NCI-H1105 (cell line): ENCODE results near the gene MICU1.
"Not testable (repeated sequence)": the region's sequence is repeated elsewhere in the genome, so short reads cannot be mapped to it uniquely, and the experiment has no call there.

Experiments
- DNase-seq: peaks from one replicate; lab custom pipeline; 2025; lab: John Stamatoyannopoulos, UW

Gene MICU1

DNA sequence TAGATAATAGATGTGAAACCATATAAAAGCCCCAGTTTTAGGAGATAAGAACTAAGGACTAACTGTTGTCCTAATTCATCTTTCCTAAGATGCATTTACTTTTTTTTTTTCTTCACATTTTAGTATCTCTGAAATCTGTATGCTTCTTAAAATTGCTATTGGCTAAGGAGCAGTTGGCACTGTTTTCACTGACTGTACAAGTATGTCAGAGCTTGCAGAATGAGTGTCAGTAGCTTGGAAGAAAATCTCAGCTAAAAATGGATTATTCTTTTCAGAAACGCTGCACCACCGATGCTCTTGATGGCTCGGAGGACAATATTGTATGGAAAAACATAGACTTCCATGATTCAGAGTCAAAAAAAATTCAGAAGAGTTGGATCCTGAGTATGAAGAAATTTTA lies 180.0 kb downstream of the MICU1 start:
- DNase-seq, result no peak

DNA sequence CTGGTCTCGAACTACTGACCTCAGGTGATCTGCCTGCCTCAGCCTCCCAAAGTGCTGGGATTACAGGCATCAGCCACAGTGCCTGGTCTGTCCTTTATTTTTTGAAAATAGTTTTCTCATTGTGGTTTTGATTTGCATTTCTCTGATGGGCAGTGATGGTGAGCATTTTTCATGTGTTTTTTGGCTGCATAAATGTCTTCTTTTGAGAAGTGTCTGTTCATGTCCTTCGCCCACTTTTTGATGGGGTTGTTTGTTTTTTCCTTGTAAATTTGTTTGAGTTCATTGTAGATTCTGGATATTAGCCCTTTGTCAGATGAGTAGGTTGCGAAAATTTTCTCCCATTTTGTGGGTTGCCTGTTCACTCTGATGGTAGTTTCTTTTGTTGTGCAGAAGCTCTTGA lies 182.9 kb downstream of the MICU1 start:
- not testable (repeated sequence) for DNase-seq

DNA sequence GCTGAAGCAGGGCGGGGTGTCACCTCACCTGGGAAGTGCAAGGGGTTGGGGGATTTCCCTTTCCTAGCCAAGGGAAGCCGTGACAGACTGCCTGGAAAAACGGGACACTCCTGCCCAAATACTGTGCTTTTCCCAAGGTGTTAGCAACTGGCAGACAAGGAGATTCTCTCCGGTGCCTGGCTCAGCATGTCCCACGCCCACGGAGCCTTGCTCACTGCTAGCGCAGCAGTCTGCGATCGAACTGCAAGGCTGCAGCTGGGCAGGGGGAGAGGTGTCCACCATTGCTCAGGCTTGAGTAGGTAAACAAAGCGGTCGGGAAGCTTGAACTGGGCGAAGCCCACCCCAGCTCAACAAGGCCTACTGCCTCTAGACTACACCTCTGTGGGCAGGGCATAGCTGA lies 190.3 kb downstream of the MICU1 start:
- DNase-seq, result no peak

DNA sequence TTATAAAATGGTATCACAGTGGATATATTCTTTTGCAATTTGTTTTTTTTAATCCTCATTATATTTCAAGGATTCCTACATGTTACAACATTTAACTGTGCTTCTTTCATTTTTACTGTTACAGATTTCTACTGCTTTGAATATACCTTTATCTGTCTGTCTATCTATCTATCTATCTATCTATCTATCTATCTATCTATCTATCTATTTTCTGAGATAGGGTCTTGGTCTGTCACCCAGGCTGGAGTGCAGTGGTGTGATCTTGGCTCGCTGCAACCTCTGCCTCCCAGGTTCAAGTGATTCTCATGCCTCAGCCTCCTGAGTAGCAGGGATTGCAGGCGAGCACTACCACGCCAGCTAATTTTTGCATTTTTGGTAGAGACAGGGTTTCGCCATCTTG lies 194.9 kb downstream of the MICU1 start:
- not testable (repeated sequence) for DNase-seq

DNA sequence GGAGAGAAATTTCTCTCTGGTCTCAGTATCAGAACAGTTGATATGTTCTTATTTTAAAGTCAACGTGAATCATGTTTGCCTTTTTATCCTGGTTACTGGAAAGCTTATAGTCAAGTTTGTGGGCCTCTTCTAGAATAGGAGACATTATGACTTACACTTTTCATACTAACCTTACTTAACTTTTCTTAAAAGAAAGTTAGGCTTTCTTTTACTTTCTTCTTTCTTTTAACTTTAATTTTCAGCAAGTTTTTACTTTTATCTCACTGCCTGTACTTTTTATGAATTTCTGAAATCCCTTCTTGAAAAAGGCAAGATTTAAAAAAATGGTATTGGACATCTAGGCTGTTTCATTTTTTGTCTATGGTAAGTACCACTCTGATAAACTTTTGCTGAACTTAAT lies 195.9 kb downstream of the MICU1 start:
- DNase-seq, result no peak

DNA sequence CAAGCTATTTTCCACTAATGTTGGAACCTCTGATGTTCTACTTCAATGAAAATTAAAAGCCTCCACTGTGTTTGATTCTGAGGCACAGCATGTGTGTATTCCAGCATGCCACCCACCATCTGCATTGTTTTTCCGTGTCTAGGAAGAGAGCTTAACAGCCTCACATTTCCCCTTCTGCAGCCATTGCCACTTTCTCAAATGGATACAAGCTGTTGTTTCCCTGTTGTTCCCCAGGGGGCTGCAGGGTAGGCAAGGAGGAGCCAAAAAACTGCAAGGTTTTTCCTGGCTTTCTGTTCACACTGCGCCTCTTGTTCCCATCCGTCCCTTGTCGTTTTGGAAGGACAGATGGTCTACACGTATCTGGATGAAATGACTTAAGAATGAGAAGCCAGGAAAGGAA lies 198.9 kb downstream of the MICU1 start:
- no peak for DNase-seq

DNA sequence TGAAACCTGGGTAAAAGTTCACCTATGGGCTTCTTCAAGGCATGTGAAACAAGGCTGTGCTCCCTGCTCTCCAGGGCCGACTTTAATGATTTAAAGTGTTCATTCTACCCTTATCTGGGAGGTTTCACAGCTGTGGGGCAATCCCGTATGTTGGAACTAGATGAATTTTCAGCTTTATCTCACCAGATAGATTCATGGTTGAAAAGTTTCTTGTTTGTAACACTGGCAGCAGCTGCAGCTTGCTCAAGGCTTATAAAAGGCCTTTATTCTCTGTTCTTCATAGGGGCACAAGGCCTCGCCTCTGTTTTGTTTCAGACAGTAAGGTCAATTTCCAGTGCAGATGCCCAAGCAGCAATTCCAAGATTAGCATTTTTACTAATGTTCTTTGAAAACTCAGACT lies 200.7 kb downstream of the MICU1 start:
- no peak for DNase-seq

DNA sequence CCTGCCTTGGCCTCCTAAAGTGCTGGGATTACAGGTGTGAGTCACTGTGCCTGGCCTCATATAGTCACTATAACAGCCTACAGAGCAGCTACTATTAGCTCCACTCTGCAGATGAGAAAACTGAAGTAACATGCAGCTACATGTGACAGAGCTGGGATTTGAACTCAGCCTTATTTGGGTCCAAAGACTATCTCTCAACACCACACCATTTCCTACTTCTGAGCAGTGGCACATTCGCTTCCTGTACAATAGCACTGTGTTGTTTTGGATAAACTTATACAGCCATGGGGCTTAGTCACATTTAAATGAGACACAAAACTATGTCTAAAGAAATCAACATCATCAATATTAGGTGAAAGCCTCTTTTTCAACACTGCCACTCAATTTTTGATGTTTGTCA lies 201.3 kb downstream of the MICU1 start:
- DNase-seq, result no peak

DNA sequence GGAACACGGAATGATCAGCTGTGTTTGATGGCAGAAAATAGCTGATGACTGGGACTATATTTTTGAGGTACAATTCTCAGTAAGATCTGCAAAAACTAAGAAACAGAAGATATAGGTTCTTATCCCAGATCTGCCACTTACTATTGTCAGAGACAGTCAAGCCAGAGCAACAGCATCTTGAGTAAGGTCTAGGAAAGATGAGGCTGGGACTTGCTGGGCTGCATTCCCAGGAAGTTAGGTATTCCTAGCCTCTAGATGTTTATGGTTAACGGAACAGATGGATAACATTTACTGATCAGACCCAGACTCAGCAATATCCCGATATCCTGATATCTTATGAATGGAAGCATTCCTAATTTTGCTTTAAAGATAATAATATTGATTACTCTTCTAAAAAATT lies 202.5 kb downstream of the MICU1 start:
- DNase-seq, result no peak

DNA sequence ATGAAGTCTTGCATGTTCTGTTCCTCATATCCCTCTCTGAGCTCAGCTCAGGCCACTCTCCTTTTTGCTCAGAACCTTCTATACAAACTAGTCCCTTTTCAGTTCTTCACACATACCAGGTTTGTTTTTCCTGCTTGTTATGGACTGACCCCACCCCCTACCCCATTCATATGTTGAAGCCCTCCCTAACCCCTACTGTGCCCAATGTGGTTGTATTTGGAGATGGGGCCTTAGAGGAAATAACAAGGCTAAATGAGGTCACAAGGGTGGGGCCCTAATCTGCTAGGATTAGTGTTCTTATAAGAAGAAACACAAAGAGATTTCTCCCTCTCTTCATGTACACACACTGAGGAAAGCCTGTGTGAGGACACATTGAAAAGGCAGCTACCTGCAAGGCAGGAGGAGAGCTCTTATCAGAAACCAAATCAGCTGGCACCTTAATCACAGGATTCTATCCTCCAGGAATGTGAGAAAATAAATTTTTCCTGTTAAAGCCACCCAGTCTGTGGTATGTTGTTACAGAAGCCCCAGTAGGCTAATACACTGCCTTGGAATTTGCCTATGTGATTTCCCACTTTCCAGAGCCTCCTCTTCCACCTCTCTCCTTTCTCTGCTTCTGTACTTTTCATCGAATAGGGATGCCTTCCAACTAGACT lies 203.9 kb downstream of the MICU1 start:
- DNase-seq, result no peak

DNA sequence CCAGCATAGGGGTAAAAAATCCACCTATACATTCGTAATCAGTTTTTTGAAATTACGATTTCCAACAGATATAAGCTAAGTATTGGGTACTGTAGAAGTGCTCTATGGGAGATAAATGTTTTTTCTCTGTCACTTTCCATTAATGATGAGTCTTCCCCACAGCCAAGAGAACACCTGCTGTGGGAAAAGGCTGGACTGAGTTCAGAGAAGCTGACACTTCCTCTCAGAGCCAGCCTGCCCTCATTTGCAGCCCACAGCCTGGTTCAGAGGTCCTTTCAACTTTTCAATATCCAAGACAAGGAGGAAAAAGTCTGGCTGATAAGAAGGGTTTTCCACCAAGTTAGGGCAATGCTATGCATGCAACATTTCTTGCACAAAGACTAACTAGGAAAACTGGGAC lies 206.6 kb downstream of the MICU1 start:
- DNase-seq, result no peak

DNA sequence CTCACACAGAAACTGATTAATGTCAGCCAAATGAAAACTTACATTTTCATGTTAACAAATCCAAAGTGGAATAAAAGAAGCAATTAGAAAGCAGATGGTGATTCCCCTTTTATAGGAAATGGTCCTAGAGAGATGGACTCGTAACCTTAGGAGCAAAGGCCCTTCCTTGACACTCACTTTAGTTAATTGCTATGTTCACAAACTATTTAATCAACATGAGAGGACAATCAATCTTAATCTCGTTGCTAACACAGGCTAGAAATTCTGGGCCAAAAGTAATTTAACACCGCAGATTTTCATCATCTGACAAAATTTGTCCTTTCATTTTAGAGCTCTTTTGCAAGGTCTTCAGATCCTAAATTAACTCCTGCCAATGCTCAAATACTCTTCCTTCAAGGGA lies 207.2 kb downstream of the MICU1 start:
- DNase-seq, result no peak

DNA sequence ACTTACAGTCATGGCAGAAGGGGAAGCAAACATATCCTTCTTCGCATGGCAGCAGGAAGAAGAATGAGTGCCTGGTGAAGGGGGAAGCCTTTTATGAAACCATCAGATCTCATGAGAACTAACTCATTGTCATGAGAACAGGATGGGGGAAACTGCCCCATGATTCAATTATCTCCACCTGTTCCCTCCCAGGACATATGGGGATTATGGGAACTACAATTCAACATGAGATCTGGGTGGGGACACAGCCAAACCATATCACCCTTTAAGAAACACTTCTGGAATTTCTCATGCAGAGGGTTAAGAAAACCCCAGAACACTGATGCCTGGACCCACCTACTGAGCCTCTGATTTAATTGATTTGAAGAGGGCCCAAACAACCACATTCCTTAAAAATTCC lies 207.9 kb downstream of the MICU1 start:
- no peak for DNase-seq

DNA sequence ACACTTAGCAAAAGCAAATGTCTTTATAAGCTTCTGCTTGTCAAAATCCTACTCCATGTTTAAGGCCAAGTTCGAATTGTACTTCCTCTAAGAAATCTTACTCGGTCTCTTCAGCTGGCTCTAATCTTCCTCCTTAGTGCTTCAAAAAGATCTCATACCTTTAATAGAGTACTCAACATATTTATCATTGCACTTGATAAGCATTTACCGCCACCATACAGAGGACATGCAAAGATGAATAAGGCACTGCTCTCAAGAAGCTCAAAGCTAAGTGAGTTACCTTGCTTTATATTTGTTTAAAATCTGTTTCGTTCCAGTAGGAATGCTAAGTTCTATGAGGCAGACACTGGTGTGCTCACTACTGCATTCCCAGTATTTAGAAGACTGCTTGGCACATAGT lies 209.2 kb downstream of the MICU1 start:
- DNase-seq, result no peak

DNA sequence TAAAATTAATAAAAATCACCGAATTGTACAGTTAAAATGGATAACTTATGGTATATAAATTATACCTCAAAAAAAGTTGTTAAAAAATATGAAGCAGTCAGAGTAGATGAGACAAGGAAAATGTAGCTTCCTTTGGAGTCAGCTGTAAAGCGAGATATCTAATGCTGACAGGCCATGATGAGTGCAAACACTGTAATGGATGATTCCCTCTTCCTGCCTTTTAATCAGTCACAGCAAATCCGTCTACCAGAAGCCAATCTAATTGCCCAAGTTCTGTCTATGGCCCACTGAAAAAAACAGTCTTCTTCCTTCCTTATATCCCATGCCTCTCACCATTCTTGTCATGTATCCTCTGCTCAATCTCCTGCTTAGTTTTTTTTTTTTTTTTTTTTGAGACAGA lies 211.2 kb downstream of the MICU1 start:
- DNase-seq, result no peak

DNA sequence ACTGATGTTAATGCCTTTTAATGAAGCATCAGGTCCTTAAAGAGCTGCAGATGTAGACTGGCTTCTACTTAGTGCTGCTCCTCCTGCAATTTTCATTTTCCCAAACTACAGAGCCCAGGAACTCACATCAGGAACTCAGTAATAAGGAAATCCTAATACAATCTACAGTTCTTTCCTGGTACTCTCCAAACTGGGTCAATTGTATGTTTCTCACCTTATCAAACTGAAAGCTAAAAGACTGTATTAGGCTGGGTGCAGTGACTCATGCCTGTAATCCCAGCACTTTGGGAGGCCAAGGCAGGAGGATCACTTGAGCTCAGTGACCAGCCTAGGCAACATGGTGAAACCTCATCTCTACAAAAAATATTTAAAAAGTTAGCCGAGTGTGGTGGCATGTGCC lies 216.7 kb downstream of the MICU1 start:
- DNase-seq, result no peak

DNA sequence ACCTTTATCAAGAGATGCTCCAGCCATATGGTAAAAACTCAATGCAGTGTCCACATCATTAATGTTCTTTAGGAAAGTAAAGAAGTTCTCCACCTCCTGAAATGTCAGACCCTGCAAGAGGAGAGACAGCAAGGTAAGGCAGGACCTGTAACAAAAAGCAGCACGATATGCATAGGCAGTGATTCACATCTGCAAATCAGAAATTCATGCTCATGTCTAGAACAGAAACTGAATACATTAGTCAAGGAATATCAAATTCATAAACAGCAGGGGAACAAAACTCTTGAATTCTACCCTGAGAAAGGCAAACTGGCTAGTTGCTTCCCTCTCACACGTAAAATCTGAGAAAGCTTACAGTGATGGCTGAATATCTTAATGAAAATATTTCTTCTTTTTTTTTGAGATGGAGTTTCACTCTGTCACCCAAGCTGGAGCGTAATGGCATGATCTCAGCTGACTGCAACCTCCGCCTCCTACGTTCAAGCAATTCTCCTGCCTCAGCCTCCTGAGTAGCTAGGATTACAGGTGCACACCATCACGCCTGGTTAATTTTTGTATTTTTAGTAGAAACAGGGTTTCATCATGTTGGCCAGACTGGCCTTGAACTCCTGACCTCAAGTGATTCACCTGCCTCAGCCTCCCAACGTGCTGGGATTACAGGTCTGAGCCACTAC lies 217.8 kb downstream of the MICU1 start:
- no peak for DNase-seq

DNA sequence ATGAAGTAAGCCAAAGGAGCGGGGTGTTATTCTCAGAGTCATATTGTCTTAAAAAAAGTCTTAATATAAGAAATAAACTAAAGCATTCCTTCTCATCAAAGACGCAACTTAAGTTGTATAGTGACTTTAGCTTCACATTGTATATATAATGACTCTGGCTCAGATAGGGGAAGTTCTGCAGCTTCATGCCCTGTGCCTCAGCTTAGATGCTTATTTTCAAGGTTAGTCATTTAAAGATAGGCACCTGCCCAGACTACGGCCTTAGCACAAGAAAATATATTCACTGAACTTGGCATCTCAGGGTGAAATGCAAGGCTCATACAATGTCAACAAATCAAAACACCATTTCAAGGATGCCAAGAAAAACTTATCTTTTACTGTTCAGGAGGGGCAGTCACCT lies 218.4 kb downstream of the MICU1 start:
- no peak for DNase-seq

DNA sequence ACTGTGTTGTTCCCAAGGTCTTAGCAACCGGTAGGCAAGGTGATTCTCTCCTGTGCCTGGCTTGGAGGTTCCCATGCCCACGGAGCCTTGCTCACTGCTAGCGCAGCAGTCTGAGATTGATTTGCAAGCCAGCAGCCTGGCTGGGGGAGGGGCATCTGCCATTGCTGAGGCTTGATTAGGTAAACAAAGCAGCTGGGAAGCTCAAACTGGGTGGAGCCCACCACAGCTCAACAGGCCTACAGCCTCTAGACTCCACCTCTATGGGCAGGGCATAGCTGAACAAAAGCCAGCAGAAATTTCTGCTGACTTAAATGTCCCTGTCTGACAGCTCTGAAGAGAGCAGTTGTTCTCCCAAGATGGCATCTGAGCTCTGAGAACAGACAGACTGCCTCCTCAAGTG lies 230.3 kb downstream of the MICU1 start:
- not testable (repeated sequence) for DNase-seq

DNA sequence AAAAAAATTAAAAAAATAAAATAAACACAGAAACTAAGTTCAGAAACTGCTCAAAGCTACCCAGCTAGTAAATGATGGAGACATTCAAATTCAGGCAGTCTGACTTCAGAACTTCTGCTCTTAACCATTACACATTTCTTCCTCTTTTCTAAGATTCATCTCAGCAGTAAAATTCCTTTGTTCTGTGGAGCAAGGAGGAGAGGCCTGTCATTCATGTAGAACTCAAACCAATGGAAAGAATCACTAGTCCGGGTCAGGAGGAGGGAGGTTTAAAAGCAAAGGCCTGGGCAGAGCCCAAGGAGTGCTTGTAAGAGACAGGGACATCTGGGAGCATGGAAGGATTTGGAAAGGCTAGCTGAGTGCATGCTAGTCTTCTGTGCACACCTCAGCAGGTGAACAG lies 233.3 kb downstream of the MICU1 start:
- DNase-seq, result no peak

DNA sequence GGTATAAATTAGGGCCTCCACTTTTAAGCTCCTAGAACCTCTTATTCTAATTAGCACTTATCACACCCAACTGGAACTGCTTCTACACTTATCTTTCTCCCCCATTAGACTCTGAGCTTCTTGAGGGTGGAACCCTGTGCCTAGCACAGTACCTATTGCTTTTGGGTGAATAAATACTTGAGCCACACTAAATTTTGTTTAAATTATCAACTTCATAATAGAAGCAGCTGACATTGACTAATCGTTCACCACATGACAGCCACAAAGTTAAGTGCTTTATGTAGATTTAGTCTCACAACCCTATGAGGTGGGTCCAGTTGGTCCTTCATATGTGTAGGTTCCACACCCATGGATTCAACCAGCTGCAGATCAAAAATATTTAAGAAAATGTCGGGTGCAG lies 235.1 kb downstream of the MICU1 start:
- no peak for DNase-seq

DNA sequence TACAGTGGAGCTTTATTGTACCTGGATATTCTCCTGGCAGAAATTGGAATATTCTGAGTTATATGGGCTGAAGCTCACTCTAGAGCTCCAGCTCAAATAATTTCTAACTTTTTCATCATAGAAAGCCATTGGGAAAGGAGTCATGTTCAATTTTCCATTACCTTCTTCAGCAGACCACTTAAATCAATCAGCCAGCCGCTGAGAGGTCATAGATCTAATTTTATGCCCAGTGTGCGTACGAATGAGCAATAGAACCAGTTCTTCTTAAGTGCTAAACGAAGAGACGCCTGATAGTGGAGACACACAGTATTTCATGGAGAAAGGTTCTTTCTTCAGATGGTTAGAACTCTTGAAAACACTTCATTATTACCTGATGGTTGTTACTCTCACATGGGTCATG lies 236.2 kb downstream of the MICU1 start:
- no peak for DNase-seq

DNA sequence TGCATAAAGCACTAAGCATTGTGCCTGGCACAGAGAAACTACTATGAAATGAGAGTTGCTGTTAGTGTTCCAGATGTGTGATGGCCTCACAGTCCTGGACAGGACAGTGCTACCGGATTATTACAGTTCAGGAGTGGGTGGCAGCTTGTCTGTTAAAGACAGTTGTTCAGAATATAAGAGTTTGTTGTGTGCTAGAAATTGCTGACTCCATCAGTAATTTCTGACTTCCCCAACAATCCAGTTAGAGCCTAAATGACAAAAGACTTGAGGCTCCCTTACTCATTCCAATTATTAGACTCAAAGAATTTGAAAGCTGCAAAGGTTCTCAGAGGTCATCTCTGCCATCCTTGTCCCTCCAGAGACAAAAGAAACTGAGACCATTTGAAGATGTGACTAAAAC lies 236.9 kb downstream of the MICU1 start:
- no peak for DNase-seq

DNA sequence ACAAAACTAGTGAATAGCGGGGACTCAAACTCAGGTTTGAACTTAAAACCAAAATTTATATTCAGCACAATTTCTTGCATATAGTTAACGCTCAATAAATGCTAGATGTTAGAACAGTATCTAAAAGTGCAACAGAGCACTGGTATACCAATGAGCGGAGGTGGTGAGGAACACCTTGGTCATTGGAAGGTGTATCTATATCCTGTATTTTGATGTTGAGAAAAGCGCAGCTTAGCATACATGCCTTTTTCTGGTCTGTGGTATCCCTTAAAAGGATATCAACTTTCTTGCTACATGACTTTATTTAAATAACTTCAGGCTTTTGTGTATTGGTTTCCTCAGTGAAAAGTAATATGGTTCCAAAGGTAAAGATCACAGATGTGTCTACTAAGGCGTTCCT lies 237.8 kb downstream of the MICU1 start:
- no peak for DNase-seq
